ENCODE measurements around the gene GOLGA8H. TPM values are rescaled to one million over a fixed set of nuclear protein-coding genes. Genes with fewer than 3 reads are reported as not detected.
A peak's percentile ranks its signal among the peaks of the same experiment; 100 is the strongest.
"Not testable (repeated sequence)": the region's sequence is repeated elsewhere in the genome, so short reads cannot be mapped to it uniquely, and the experiment has no call there.

GOLGA8H gene, protein sequence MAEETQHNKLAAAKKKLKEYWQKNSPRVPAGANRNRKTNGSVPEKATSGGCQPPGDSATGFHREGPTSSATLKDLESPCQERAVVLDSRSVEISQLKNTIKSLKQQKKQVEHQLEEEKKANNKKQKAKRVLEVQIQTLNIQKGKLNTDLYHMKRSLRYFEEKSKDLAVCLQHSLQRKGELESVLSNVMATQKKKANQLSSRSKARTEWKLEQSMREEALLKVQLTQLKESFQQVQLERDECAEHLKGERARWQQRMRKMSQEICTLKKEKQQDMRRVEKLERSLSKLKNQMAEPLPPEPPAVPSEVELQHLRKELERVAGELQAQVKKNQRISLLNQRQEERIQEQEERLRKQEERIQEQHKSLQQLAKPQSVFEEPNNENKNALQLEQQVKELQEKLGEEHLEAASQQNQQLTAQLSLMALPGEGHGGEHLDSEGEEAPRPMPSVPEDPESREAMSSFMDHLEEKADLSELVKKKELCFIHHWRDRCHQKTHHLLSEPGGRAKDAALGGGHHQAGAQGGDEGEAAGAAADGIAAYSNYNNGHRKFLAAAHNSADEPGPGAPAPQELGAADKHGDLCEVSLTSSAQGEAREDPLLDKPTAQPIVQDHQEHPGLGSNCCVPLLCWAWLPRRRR
- total RNA-seq = under 1 TPM in 1 of 2 donors, not detected in 1; 0.18 TPM
- long read RNA-seq = 0 reads

DNA sequence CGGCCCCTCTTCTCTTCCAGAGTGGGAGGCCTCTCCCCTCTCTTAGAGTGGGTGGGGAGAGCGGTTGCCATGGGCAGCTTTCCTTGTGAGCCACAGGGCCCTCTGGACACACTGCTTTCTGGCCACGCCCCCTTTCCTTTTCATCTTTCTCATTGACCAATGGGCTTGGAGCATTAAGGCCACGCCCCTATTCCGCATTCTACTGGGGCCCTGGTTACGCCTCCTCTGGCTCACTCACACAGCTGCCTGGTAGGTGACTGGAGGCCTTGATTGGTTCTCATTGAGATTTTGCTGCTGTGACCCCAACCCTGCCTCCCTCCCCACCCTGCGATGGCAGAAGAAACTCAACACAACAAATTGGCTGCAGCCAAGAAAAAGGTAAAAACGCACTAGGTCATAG lies at the start of gene GOLGA8H:
Gene GOLGA8H (plus strand): TSS at position 233 of the 400 bp plus-strand sequence. CDS start 98 bp downstream, at position 331.
- ATAC-seq; DNase-seq; intact Hi-C loops (cut with DNase I): not testable (repeated sequence)

DNA sequence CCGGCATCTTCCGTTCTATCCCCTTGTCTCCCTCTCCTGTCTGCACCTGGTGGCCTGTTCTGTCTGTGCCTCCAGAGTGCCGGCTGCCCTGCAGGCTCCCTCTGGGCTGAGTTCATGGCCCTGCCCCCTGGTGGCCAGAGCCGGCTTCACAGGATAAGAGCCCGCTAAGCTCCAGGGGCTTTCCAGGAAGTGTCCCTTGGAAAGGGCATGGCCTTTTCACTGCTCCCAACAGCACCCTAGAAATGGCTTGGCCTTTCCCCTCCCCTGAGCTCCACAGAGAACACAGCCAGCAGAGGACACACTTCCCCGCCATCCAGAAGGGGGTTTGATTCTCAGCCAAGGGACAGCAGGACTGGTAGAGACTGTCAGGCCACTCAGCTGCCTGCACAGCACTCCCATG lies 36.9 kb upstream of the GOLGA8H start:
- DNase-seq; ATAC-seq; intact Hi-C loops (cut with DNase I): not testable (repeated sequence)

DNA sequence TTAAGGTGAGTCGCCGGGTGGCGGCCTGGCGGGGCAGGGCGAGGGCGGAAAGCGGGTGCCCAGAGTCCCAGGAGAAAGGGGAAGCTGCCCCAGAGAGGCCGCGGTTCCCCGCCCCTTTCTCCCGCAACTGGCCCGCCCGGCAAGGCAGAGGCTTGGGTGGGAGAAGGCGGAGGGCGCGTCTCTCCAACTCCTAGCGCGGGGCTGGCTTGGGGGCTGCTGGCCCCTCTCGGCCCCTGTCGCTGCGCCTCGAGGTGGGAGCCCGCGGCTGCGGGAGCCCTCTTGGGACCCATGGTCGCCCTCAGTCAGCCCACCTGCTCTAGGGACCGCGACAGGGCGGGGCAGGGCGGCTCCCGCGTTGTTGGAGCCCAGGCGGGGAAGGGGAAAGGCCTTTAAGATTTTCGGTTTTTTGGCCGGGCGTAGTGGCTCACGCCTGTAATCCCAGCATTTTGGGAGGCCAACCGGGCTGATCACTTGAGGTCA lies 30.8 kb upstream of the GOLGA8H start:
- intact Hi-C loops (cut with DNase I); DNase-seq: not testable (repeated sequence)
- ATAC-seq = peak; percentile 75 to 92

DNA sequence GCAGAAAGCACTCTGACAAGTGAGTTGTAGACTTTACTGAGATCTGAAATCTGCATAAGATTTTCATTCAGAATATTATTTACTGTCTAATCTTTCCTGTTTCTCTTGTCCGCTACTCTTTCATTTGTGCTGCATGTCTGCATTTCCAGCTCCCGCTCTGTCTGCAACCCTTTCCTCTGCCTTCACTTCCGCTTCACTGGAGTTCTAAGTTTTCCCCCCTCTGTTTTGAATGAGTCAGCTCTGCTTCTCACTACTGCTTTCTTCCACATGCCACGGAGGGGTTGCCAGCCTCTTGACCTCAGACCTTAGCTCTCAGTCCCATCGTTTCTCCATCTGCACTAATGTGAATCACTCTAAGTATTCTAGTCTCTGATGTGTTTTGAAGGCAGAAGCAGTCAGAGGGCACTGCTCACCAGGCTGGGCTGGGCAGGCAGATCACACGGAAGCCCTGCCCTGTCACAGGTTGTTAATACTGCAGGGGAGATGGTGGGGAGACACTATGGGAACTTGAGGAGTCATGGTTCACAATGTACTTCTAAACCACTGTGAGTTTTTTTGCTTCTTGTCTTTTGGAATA lies 24.3 kb upstream of the GOLGA8H start:
- intact Hi-C loops (cut with DNase I); DNase-seq: not testable (repeated sequence)

DNA sequence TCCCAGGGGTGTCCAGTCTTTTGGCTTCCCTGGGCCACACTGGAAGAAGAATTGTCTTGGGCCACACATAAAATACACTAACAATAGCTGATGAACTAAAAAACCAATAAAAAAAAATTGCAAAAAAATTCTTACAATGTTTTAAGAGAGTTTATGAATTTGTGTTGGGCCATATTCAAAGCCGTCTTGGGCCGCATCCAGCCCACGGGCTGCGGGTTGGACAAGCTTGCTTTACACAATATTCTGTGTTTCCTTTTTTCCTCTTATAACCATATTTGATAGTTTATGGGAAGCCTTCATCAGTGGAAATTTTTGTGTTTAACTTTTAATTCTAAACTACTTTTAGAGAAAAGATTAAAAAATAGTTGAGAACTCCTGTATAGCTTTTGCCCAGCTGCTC lies 23.1 kb upstream of the GOLGA8H start:
- DNase-seq; ATAC-seq; intact Hi-C loops (cut with DNase I): not testable (repeated sequence)

More for the DNA sequence above, 24.3 kb upstream of the GOLGA8H start:
- peak in 1 of 2 donors; percentile 56 for ATAC-seq

DNA sequence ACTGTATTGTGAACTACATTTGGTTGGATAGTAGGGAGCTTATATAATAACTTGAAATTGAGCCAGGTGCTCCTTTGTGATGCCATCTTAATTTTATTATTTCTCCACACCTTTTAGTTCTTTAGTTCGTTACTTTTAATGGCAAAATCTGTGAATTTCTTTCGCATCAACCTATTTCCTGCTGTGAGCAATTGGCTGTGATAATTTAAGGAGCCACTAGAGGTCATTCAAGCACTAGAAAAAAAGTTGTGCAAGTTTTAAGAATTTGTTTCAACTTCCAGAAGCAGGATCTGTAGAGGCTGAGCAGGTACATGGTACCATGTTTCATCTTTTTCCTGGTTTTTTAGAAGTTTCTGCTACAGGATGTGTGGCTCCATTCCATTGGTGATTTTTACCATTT lies 4.9 kb upstream of the GOLGA8H start:
- DNase-seq; intact Hi-C loops (cut with DNase I); ATAC-seq: not testable (repeated sequence)

DNA sequence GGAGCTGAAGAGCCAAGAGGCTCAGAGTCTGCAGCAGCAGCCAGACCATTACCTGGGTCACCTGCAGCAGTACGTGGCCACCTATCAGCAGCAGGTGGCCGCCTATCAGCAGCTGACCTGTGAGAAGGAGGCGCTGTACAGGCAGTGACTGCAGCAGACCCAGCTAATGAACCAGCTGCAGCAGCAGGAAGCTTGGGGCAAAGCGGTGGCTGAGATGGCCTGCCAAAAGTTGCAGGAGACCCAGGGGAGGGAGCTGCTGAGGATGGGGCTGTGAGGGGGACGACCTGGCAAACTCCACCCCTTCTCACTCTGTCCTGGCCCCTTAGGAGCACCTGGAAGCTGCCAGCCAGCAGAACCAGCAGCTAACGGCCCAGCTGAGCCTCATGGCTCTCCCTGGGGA lies 8.4 kb downstream of the GOLGA8H start:
- intact Hi-C loops (cut with DNase I); DNase-seq; ATAC-seq: not testable (repeated sequence)

DNA sequence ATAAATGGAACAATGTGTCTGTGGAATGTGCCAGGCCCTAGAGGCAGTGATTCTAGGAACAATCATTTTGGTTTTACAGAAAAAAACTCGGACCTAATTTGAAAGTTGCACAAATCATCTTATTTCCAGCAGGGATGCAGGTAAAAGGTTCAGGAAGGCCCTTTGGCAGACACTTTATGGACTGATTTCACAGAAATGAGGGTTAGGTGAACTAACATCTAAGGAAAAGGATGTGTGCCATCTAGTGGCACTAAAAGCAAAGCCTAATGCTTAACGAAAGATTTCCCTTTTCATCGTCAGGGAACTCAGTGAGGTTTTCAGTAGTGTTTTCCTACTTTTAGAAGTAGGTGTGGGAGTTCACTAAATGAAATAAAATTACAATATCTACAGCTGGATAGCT lies 17.5 kb downstream of the GOLGA8H start:
- intact Hi-C loops (cut with DNase I); ATAC-seq; DNase-seq: not testable (repeated sequence)

DNA sequence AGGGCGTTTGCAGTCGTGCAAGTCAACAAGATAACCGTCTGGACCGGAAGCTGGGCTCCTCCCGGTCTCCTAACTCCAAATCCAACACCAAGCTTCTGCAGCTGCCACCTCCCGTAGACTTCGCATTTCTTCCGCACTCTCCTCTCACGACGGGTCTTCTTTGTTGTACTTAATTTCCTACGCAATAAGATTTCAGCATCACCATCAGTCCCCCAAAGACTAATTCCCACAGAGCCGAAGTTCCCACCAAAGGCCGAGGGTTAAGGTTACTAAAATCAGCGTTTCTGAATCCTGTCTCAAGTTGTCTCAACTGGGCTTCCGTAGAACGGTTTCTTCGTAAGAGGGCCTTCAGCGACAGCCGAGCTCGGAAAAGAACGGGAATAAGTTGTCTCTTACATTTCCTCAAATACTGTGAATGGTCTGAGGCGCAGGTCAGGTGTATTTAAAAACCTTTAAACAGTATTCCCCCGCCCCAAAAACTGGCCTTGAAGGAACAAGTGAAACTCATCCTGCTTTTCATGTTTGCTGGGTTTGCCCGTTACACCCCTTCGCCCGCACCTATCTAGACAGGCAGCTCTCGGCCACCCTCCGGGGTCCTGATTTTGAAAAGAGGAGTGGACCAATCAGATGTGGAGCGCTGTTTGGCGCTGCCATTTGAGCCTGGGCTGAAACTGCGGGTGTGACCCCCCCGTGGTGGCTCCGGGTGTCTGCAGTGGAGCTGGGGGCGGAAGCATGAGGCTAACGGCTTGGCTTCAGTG lies 21.8 kb downstream of the GOLGA8H start, which contains the start of gene ARHGAP11B:
Gene ARHGAP11B (plus strand): TSS at position 693 of the 758 bp plus-strand sequence.
- DNase-seq (peak; percentile 88), ATAC-seq (peak; percentile 97)
- intact Hi-C loops (cut with DNase I) = not testable (repeated sequence)

DNA sequence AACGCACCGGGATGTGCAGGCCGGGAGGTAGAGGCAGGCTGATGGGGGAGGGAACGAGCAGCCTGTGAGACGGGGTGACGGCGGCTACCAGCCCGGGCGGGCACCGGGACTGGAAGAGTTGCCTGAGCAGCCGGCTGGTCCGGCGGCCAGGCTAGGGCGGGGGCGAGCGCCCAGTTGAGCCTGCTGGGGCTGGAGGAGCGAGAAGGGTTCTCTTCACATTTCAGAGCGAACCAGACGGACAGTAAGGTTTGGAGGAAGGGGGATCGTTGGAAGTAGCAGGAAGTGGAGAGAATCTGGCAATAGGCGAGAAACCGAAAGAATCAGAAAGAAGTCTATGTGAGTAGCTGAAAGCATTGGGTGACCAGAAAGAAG lies 22.4 kb downstream of the GOLGA8H start:
- ATAC-seq; DNase-seq; intact Hi-C loops (cut with DNase I): not testable (repeated sequence)

DNA sequence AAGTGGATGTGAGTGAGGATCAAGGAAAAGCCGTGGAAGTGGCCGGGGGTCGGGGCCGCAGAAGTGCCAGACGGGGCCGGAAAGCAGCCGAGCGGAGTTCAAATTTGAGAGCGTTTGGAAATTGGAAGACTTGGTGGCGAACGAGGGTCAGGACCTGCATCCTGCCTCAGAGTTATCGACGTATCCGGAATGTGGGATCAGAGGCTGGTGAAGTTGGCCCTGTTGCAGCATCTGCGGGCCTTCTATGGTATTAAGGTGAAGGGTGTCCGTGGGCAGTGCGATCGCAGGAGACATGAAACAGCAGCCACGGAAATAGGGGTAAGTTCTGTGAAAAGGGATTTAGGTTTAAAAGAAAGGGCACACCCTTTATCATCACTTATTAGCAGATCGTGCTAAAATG lies 22.8 kb downstream of the GOLGA8H start:
- ATAC-seq; intact Hi-C loops (cut with DNase I); DNase-seq: not testable (repeated sequence)

DNA sequence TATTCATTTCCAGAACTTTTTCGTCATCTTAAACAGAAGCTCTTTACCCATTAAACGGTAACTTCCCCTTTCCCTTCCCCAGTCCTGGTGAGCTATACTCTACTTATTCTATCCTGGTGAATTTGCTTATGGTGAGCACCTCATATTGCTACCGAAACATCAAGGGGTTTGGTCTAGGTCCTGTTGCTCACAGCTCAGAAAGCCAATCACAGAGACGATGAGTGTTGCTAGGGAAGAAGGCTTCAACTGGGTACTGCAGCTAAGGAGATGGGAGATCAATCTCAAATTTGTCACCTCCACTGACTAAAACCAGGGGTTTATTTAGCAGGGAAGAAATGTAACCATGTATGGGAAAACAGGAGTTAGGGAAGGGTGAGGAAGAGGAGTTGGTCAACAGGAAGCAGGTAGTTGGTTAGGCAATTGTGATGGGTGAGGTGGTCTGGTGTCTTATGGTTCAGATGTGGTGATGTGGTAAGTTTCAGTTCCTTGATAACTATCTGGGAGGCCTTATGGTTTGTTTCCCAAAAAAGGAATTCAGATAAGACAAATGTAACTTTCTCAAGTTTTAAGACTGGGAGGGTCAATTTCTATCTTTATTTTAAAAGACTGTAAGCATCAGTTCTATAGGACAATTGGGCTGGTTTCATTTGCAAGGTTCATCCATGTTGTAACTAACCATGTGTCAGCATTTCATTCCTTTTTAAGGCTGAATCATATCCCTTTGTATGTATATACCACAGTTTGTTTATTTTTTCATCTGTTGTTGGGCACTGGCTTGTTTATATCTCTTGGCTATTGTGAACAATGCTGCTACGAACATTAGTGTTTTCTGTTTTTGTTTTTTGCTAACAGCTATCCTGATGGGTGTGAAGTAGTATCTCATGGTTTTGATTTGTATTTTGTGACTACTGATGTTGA lies 46.4 kb downstream of the GOLGA8H start:
- intact Hi-C loops (cut with DNase I) = no loop called here
- DNase-seq (no peak), ATAC-seq (no peak)

DNA sequence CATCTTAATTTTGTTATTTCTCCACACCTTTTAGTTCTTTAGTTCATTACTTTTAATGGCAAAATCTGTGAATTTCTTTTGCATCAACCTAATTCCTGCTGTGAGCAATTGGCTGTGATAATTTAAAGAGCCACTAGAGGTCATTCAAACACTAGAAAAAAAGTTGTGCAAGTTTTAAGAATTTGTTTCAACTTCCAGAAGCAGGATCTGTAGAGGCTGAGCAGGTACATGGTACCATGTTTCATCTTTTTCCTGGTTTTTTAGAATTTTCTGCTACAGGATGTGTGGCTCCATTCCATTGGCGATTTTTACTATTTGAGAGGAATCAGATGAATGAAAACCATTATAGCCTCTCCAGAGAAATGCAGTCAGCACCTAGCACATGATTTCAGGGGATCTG lies 57.3 kb downstream of the GOLGA8H start:
- DNase-seq; ATAC-seq; intact Hi-C loops (cut with DNase I): not testable (repeated sequence)

Other genes starting within 250 kb of the GOLGA8H start
- 1 to 10 TPM; 1.8 to 2.8 TPM for gene CHRFAM7A, start 210.5 kb upstream of the GOLGA8H start, total RNA-seq
- gene GOLGA8R, start 189.8 kb upstream of the GOLGA8H start, total RNA-seq = 1 to 10 TPM; 2.3 to 5.2 TPM
- gene GOLGA8Q, start 52.0 kb upstream of the GOLGA8H start, total RNA-seq = 1 to 10 TPM in 1 of 2 donors, not detected in 1; 1.1 TPM